Activated CD4-positive, CD25-positive, alpha-beta regulatory T cell treated with anti-CD3 and anti-CD28 coated beads, Interleukin-2, amount 50 U/mL, for 72 hours (primary cell): Measurements from ENCODE around the gene CHCHD6.

ENCODE experiments used
- DNase-seq: peaks from one replicate; pipeline ENCODE4 v3.0.0; 2021

Gene CHCHD6

GRCh38 chr3:126983653-126984390, 279.8 kb downstream of the CHCHD6 start:
- DNase-seq, result peak; percentile 44

GRCh38 chr3:126984391-126985131, 280.5 kb downstream of the CHCHD6 start:
- DNase-seq, result no peak

- DNase-seq, result no peak
Measured at GRCh38 chr3:126985132-126985985, 281.3 kb downstream of the CHCHD6 start.

GRCh38 chr3:126986001-126986400, 282.0 kb downstream of the CHCHD6 start:
- no peak for DNase-seq

- DNase-seq, result no peak
Measured at GRCh38 chr3:126987129-126987528, 283.1 kb downstream of the CHCHD6 start.

GRCh38 chr3:126987596-126987995, 283.6 kb downstream of the CHCHD6 start:
- DNase-seq, result no peak

GRCh38 chr3:126988451-126989021, 284.5 kb downstream of the CHCHD6 start:
- no peak for DNase-seq

GRCh38 chr3:126989316-126990023, 285.4 kb downstream of the CHCHD6 start:
- no peak for DNase-seq

GRCh38 chr3:126990024-126990700, 286.1 kb downstream of the CHCHD6 start:
- no peak for DNase-seq

GRCh38 chr3:126990890-126991289, 286.9 kb downstream of the CHCHD6 start:
- no peak for DNase-seq

- DNase-seq, result no peak
Measured at GRCh38 chr3:126991366-126992200, 287.5 kb downstream of the CHCHD6 start.

GRCh38 chr3:126992216-126992615, 288.2 kb downstream of the CHCHD6 start:
- DNase-seq, result no peak

- no peak for DNase-seq
Measured at GRCh38 chr3:126992776-126993175, 288.7 kb downstream of the CHCHD6 start.

- no peak for DNase-seq
Measured at GRCh38 chr3:126993436-126993835, 289.4 kb downstream of the CHCHD6 start.

GRCh38 chr3:126994661-126995245, 290.7 kb downstream of the CHCHD6 start:
- no peak for DNase-seq

- no peak for DNase-seq
Measured at GRCh38 chr3:126995254-126995780, 291.3 kb downstream of the CHCHD6 start.

- DNase-seq, result no peak
Measured at GRCh38 chr3:126995926-126996512, 292.0 kb downstream of the CHCHD6 start.

- no peak for DNase-seq
Measured at GRCh38 chr3:126996905-126997304, 292.9 kb downstream of the CHCHD6 start.

- DNase-seq, result no peak
Measured at GRCh38 chr3:126997455-126998038, 293.5 kb downstream of the CHCHD6 start.
